HG03565 (cell line): ENCODE data around the gene TTN.
"Not testable (repeated sequence)": the region's sequence is repeated elsewhere in the genome, so short reads cannot be mapped to it uniquely, and the experiment has no call there.

Source experiments
- ATAC-seq: cut with Tn5 transposase; IDR thresholded peaks from one replicate; pipeline ENCODE4 v1.9.1; 2021; ENCODE audit warnings: mild to moderate bottlenecking, moderate library complexity; ENCODE audit not compliant: unreplicated experiment

TTN gene

DNA sequence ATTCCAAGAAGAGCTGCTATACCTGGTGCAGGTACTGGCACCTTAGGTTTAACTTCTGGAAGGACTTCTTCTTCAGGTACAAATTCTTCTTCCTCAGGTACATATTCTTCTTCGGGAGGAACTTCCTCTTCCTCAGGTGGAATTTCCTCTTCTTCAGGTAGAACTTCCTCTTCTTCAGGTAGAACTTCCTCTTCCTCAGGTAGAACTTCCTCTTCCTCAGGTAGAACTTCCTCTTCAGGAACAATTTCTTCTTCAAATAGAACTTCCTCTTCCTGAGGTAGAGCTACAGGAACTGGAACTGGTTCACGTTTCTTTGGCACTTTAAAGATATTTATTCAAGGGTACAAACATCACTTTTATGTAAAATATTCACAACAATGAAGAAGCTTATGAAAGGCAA lies 129.6 kb downstream of the TTN start:
- no peak for ATAC-seq

GRCh38 chr2:178676046-178676445 lies 131.2 kb downstream of the TTN start:
- ATAC-seq: no peak

- ATAC-seq: no peak
Measured at GRCh38 chr2:178674122-178674521, 133.1 kb downstream of the TTN start.

DNA sequence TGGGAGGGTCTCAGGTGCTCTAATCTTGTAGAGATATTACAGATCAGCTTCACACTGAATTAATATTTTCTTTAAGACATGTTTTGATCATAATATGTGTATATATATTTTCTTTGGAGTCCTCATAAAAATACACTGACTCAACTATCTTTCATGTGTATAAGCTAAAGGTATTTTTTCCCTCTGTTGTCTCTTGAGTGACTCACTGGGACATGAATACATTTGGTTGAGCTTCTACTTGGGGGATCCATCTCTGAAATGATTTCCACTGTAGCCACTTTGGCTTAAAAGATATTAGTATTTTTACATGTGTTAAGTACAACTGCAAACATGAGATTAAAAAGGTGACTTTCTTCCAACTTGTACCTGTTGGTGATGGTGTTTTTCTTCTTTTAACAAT lies 140.8 kb downstream of the TTN start:
- ATAC-seq: no peak

DNA sequence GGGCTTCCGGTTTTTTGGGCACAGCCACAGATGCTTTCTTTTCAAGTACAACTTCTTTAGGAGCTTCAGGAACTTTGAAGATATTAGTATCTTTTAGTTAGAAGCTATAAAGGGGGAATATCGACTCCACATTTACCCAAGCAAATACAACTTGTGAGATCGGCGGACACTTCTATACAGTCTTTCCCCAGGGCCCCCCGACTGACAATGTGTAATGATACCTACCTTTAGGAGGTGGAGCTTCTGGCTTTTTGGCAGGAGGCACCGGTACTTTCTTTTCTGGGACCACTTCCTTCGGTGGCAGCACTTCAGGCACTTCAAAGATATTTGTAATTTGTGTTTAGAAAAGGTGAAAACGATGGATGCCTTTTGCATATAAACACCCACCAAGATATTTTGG lies 148.7 kb downstream of the TTN start:
- not testable (repeated sequence) for ATAC-seq

- ATAC-seq: no peak
Measured at GRCh38 chr2:178650554-178650953, 156.7 kb downstream of the TTN start.

GRCh38 chr2:178644919-178645318 lies 162.3 kb downstream of the TTN start:
- ATAC-seq: no peak

- no peak for ATAC-seq
Measured at GRCh38 chr2:178641498-178641897, 165.7 kb downstream of the TTN start.

GRCh38 chr2:178635897-178636296 lies 171.3 kb downstream of the TTN start:
- no peak for ATAC-seq

GRCh38 chr2:178632729-178633128 lies 174.5 kb downstream of the TTN start:
- peak; percentile 69 for ATAC-seq

- no peak for ATAC-seq
Measured at GRCh38 chr2:178630581-178630980, 176.6 kb downstream of the TTN start.

GRCh38 chr2:178629463-178629862 lies 177.8 kb downstream of the TTN start:
- ATAC-seq: no peak

DNA sequence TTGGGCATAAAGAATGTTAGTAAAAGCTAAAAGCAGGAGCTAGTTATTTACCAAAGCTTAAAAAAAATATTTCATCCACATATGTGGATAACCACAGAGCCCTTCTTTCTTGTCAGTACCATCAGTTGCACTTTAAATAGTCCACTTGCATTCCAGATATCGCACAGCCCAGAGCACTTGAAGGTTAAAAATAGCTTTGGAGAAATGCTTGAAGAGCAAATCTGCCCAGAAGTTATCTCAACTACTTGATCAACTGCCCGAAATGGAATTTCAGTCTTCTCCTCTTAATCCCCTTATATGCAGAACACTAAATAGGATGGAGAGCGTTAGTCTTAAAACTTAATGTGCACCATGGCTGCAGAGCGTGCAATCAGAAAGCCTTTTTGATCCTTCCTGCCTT lies 178.6 kb downstream of the TTN start:
- no peak for ATAC-seq

DNA sequence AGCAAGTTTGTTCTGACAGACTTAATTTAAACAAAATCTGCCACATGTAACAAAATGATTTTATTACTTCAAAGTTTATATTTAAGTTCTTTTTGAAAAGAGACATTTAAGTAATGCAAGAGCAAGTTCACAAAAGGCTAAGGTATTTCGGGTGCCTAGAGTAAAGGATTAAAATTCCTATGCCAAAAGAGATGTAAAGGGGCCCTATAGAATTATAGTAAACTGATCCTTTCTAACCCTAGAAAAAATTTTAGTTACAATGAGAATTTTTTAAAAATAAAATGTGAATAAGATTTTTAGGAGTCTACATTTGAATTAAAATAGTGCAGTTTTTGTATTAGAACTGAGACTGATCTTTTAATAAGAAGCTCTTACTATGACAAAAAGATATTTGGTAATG lies 179.8 kb downstream of the TTN start:
- no peak for ATAC-seq

GRCh38 chr2:178615969-178616368 lies 191.3 kb downstream of the TTN start:
- no peak for ATAC-seq

DNA sequence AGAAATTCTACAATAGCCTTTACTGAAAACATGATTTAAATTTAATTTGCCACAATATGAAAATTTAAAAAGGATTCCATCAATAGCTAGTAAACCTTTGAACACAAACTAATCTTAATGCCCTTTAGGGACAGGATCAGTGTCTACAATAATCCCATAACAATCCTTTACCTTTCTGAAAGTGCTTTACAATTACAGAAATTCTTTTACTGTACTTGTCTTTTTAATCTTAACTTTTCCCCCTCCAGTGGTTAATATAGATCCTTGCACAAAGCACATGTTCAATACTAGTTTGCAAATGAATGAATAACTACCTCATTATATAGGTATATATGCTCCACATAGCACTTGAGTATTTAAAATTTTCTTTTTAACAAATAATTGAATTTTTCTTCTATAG lies 204.3 kb downstream of the TTN start:
- no peak for ATAC-seq

DNA sequence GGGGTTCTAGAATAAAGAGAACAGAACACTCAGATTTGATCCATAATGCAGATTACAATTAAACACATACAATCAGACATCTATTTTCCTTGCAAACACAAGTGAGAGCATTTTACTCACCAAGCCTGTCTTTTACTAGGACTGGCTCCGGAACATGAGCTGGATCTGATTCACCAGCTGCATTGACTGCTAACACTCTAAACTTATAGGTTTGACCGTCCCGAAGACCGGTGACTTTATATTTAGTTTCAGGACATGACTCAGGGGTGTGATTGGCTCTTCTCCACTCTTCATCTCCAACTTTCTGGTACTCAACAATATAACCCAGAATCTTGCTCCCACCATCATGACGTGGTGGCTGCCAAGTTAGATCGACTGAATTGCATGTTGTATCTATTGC lies 214.6 kb downstream of the TTN start:
- no peak for ATAC-seq

GRCh38 chr2:178589335-178589734 lies 217.9 kb downstream of the TTN start:
- no peak for ATAC-seq

DNA sequence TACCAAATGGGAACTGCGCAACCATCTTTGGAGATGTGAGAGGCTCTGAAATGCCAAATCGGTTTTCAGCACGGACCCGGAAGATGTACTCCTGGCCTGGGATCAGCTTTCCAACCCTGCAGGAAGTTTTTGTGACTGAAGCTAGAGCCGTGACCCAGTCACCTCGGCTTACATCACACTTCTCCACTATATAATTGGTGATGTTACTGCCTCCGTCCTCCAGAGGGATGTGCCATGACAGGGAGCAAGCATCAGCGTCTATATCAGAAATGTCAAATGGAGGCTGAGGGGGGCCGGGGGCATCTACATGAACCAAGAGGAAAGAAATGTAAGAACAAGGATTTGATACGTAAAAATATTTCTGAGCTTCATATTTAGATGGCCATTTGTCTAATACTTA lies 222.6 kb downstream of the TTN start:
- no peak for ATAC-seq

GRCh38 chr2:178579006-178579405 lies 228.2 kb downstream of the TTN start:
- no peak for ATAC-seq

- ATAC-seq: no peak
Measured at GRCh38 chr2:178574789-178575188, 232.4 kb downstream of the TTN start.

DNA sequence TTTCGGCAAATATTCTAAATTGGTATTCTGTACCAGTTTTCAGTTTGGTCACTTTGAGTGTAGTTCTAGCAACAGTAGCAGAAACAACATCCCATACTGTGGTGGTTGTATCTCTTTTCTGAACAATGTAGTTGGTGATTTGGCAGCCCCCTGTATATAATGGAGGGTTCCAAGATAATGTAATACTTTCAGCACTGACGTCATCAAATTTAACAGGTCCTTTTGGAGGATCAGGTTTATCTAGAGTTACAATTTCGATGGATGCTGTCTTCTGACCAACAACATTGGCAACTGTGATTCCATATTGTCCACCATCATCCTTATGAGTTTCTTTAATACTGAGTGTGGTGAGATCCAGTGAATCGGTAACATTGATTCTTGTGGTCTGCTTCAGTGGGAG lies 239.0 kb downstream of the TTN start:
- ATAC-seq: no peak

- no peak for ATAC-seq
Measured at GRCh38 chr2:178553047-178553446, 254.2 kb downstream of the TTN start.

DNA sequence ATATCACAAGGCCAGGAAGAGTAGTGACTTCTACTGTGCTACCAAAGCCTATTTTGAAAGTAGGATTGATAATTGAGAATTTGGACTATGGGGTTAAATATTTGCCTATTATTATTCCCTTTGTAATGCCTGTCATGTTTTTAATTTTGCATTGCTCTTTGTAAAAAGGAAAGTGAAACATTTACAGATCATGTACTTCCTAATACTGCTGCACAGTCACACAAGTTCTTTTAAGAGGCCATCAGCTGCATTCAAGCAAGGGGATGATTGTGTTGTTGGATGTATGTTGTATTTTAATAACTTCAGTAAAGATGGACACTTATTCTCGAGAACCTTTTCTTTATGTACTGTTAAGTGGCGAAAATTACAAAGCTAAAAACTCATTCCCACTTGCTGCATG lies 256.9 kb downstream of the TTN start:
- ATAC-seq: peak; percentile 76
